ENCODE measurements around the gene KIAA1549. TPM values are rescaled to one million over a fixed set of nuclear protein-coding genes. Genes with fewer than 3 reads are reported as not detected.

KIAA1549 gene
- total RNA-seq, 1 experiment from 2014 or later, result 2.2 TPM

GRCh38 chr7:138975343-138976104 lies 5.7 kb downstream of the KIAA1549 start:
- DNase-seq (ENCODE audit: low spot score), result no peak

- no peak for DNase-seq (ENCODE audit: low spot score)
Observed at GRCh38 chr7:138974675-138975292, 6.4 kb downstream of the KIAA1549 start.

- DNase-seq (ENCODE audit: low spot score), result no peak
Observed at GRCh38 chr7:138974103-138974502, 7.1 kb downstream of the KIAA1549 start.

GRCh38 chr7:138970952-138971351 lies 10.2 kb downstream of the KIAA1549 start:
- DNase-seq (ENCODE audit: low spot score), result no peak

- no peak for DNase-seq (ENCODE audit: low spot score)
Observed at GRCh38 chr7:138970446-138970845, 10.7 kb downstream of the KIAA1549 start.

- DNase-seq (ENCODE audit: low spot score), result no peak
Observed at GRCh38 chr7:138967159-138967558, 14.0 kb downstream of the KIAA1549 start.

GRCh38 chr7:138964624-138965436 lies 16.4 kb downstream of the KIAA1549 start:
- no peak for DNase-seq (ENCODE audit: low spot score)

GRCh38 chr7:138963675-138964074 lies 17.5 kb downstream of the KIAA1549 start:
- no peak for DNase-seq (ENCODE audit: low spot score)

GRCh38 chr7:138962561-138963270 lies 18.5 kb downstream of the KIAA1549 start:
- no peak for DNase-seq (ENCODE audit: low spot score)

GRCh38 chr7:138961159-138961558 lies 20.0 kb downstream of the KIAA1549 start:
- DNase-seq (ENCODE audit: low spot score), result no peak

- DNase-seq (ENCODE audit: low spot score), result no peak
Observed at GRCh38 chr7:138958391-138958956, 22.7 kb downstream of the KIAA1549 start.

- DNase-seq (ENCODE audit: low spot score), result no peak
Observed at GRCh38 chr7:138957753-138958390, 23.3 kb downstream of the KIAA1549 start.

- no peak for DNase-seq (ENCODE audit: low spot score)
Observed at GRCh38 chr7:138957217-138957616, 24.0 kb downstream of the KIAA1549 start.

- no peak for DNase-seq (ENCODE audit: low spot score)
Observed at GRCh38 chr7:138954545-138955475, 26.4 kb downstream of the KIAA1549 start.

GRCh38 chr7:138952791-138953190 lies 28.4 kb downstream of the KIAA1549 start:
- no peak for DNase-seq (ENCODE audit: low spot score)

- no peak for DNase-seq (ENCODE audit: low spot score)
Observed at GRCh38 chr7:138951953-138952352, 29.2 kb downstream of the KIAA1549 start.

- no peak for DNase-seq (ENCODE audit: low spot score)
Observed at GRCh38 chr7:138949421-138950088, 31.6 kb downstream of the KIAA1549 start.

GRCh38 chr7:138948403-138948802 lies 32.8 kb downstream of the KIAA1549 start:
- no peak for DNase-seq (ENCODE audit: low spot score)

GRCh38 chr7:138945821-138946220 lies 35.4 kb downstream of the KIAA1549 start:
- DNase-seq (ENCODE audit: low spot score), result no peak
